HepG2 (cell line): ENCODE measurements around the gene FAM83C. TPM values are rescaled to one million over a fixed set of nuclear protein-coding genes. Genes with fewer than 3 reads are reported as not detected.
A peak's percentile ranks its signal among the peaks of the same experiment; 100 is the strongest.

Experiments
- CCAR2 ChIP-seq: fragments of 200-400 bp; formaldehyde crosslinking; optimal IDR thresholded peaks from 2 replicates; pipeline ENCODE3; 2018; ENCODE audit warnings: low read depth, mild to moderate bottlenecking, low read length, moderate library complexity
- CHCHD3 ChIP-seq: sonication (generic); formaldehyde crosslinking; IDR thresholded peaks from 2 replicates; pipeline ENCODE4 v1.8.0; 2022; ENCODE audit warnings: mild to moderate bottlenecking, missing genetic modification reagents, moderate library complexity
- CSRNP1 ChIP-seq: sonication (generic); formaldehyde crosslinking; IDR thresholded peaks from 2 replicates; pipeline ENCODE4 v1.8.1; 2023; ENCODE audit warnings: mild to moderate bottlenecking, missing genetic modification reagents
- DNMT3B ChIP-seq: conservative IDR thresholded peaks from 2 replicates; pipeline ENCODE4 v1.6.1; 2016; ENCODE audit warnings: missing biosample characterization, control low read depth
- FUBP1 ChIP-seq: sonication (generic); formaldehyde crosslinking; IDR thresholded peaks from 2 replicates; pipeline ENCODE4 v1.5.1; 2020; ENCODE audit warnings: missing genetic modification reagents, mild to moderate bottlenecking, borderline replicate concordance
- HIC2 ChIP-seq: sonication (generic); formaldehyde crosslinking; IDR thresholded peaks from 2 replicates; pipeline ENCODE4 v1.9.0; 2022; ENCODE audit warnings: low read depth, missing genetic modification reagents
- MBNL3 ChIP-seq: fragments of 250-450 bp; sonication (Bioruptor Pico); conservative IDR thresholded peaks from 2 replicates; pipeline ENCODE4 v1.8.0; 2022; ENCODE audit warnings: mild to moderate bottlenecking, inconsistent platforms
- MED13 ChIP-seq: sonication (generic); formaldehyde crosslinking; IDR thresholded peaks from 2 replicates; pipeline ENCODE4 v1.5.0; 2020; ENCODE audit warnings: missing genetic modification reagents
- SRF ChIP-seq: IDR thresholded peaks from 2 replicates; pipeline ENCODE4 v1.6.1; 2011; ENCODE audit warnings: mild to moderate bottlenecking, low read depth, low read length, moderate library complexity
- ZBTB3 ChIP-seq: sonication (generic); formaldehyde crosslinking; IDR thresholded peaks from 2 replicates; pipeline ENCODE4 v1.4.0; 2020; ENCODE audit warnings: low read depth, mild to moderate bottlenecking, moderate library complexity, missing genetic modification reagents, borderline replicate concordance
- ZEB1 ChIP-seq: IDR thresholded peaks from 2 replicates; pipeline ENCODE4 v1.6.1; 2012; ENCODE audit warnings: mild to moderate bottlenecking, low read depth, inconsistent platforms; ENCODE audit not compliant: insufficient replicate concordance
- ZNF207 ChIP-seq: fragments of 450-650 bp; IDR thresholded peaks from 2 replicates; pipeline ENCODE4 v1.6.1; 2016; ENCODE audit warnings: antibody characterized with exemption, borderline replicate concordance
- ZNF33A ChIP-seq: sonication (generic); formaldehyde crosslinking; IDR thresholded peaks from 2 replicates; pipeline ENCODE4 v1.5.1; 2020; ENCODE audit warnings: missing genetic modification reagents, mild to moderate bottlenecking, moderate library complexity, borderline replicate concordance
- ZNF652 ChIP-seq: IDR thresholded peaks from 2 replicates; pipeline ENCODE4 v1.6.1; 2016; ENCODE audit warnings: low read depth, borderline replicate concordance
- ZNF879 ChIP-seq: sonication (generic); formaldehyde crosslinking; IDR thresholded peaks from 2 replicates; pipeline ENCODE4 v1.8.1; 2023; ENCODE audit warnings: missing genetic modification reagents
- polyA plus RNA-seq, 8 experiments: library from polyadenylated mRNA; depleted of rRNA in 3 of 8; stranded (reverse) in 7 of 8; unstranded in 1 of 8; fragments of >200 nt; fragmentation: Illumina TruSeq in 4 of 8; extraction: Trizol in 4 of 8; gene quantifications; 2 replicates each; pipeline versions ENCODE4 v1.2.1 to v1.2.3, GENCODE V29; 2011 to 2016; ENCODE audit warnings: low read depth in 4 of 8, missing spikeins in 1 of 8, mixed read lengths in 1 of 8; ENCODE audit not compliant: insufficient read depth in 1 of 8
- total RNA-seq, 5 experiments: library from RNA; depleted of rRNA; stranded (reverse); fragments of >200 nt; fragmentation: Illumina TruSeq; extraction: Trizol; gene quantifications; 2 replicates each; pipeline ENCODE4 v1.2.3, GENCODE V29; 2016; ENCODE audit warnings: low read depth in 1 of 5
- TF ChIP-seq, protein P1 (sequence below): sonication (generic); formaldehyde crosslinking; IDR thresholded peaks from 2 replicates; pipeline ENCODE4 v1.5.1; 2020; ENCODE audit warnings: missing genetic modification reagents, mild to moderate bottlenecking, borderline replicate concordance
- TF ChIP-seq, protein P2 (sequence below), 2 experiments: sonication (generic) in 1 of 2; formaldehyde crosslinking in 1 of 2; IDR thresholded peaks; 2 replicates each; pipeline versions ENCODE4 v1.4.0 to v1.6.1; 2018 to 2020; ENCODE audit warnings: missing genetic modification reagents in 2 of 2, borderline replicate concordance in 1 of 2, low read depth in 1 of 2, mild to moderate bottlenecking in 1 of 2, missing biosample characterization in 1 of 2
- TF ChIP-seq, protein P3 (sequence below): sonication (generic); formaldehyde crosslinking; IDR thresholded peaks from 2 replicates; pipeline ENCODE4 v1.4.0; 2020; ENCODE audit warnings: low read depth, mild to moderate bottlenecking, missing genetic modification reagents

FAM83C gene
- total and polyA plus RNA-seq, 2 of the 13 experiments (the other 11 are each of a cell fraction or from before 2014, with no cell fraction given) = 0.04 TPM; not detected in 1

GRCh38 chr20:35305682-35306556 lies 13.7 kb upstream of the FAM83C start (continued):
- TF ChIP-seq, protein P1, sequence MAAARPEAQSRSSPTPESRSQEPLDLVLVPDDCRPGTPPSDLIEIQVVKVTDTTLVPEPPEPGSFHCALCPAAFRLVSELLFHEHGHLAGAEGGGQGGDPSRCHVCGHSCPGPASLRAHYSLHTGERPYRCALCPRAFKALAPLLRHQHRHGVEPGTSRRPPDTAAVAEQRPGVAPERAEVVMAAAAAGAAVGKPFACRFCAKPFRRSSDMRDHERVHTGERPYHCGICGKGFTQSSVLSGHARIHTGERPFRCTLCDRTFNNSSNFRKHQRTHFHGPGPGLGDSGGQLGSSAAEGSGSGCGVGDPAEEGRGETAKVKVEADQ (CRISPR knock-in tag) = no peak
- TF ChIP-seq ZBTB3 (CRISPR knock-in tag) (no peak), ZNF652 (CRISPR knock-in tag) (peak; percentile 94), MBNL3 (CRISPR knock-in tag) (no peak), SRF (no peak), CSRNP1 (no peak; the same call in 1 of the 2 replicates), ZEB1 (no peak), ZNF207 (no peak), FUBP1 (CRISPR knock-in tag) (no peak), DNMT3B (CRISPR knock-in tag) (0 out of 2 replicates have a peak, but pooled peaks have one; percentile 58), ZNF33A (CRISPR knock-in tag) (no peak), MED13 (no peak), HIC2 (CRISPR knock-in tag) (0 out of 2 replicates have a peak, but pooled peaks have one; percentile 38), CCAR2 (no peak), CHCHD3 (CRISPR knock-in tag) (no peak), ZNF879 (no peak)
- TF ChIP-seq, protein P2, sequence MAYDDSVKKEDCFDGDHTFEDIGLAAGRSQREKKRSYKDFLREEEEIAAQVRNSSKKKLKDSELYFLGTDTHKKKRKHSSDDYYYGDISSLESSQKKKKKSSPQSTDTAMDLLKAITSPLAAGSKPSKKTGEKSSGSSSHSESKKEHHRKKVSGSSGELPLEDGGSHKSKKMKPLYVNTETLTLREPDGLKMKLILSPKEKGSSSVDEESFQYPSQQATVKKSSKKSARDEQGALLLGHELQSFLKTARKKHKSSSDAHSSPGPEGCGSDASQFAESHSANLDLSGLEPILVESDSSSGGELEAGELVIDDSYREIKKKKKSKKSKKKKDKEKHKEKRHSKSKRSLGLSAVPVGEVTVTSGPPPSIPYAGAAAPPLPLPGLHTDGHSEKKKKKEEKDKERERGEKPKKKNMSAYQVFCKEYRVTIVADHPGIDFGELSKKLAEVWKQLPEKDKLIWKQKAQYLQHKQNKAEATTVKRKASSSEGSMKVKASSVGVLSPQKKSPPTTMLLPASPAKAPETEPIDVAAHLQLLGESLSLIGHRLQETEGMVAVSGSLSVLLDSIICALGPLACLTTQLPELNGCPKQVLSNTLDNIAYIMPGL (CRISPR knock-in tag; IDR thresholded peaks at IDR 0.05; ENCODE audit: borderline replicate concordance in 1 of 2, low read depth in 1 of 2) = peak in 1 of 2 experiments; percentile 79; a peak in 2 of 4 replicates
- TF ChIP-seq, protein P3, sequence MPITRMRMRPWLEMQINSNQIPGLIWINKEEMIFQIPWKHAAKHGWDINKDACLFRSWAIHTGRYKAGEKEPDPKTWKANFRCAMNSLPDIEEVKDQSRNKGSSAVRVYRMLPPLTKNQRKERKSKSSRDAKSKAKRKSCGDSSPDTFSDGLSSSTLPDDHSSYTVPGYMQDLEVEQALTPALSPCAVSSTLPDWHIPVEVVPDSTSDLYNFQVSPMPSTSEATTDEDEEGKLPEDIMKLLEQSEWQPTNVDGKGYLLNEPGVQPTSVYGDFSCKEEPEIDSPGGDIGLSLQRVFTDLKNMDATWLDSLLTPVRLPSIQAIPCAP = no peak
